Measurements from ENCODE around the gene DSCAML1.

GRCh38 chr11:117586392-117586791 lies 210.6 kb downstream of the DSCAML1 start:
- TF ChIP-seq CTCF (IDR thresholded peaks at IDR 0.05) (no peak), POLR2A (IDR thresholded peaks at IDR 0.05) (no peak)

Measured in uterus (tissue), 2 donors.